ENCODE results near the gene AMMECR1L. TPM values are rescaled to one million over a fixed set of nuclear protein-coding genes. Genes with fewer than 3 reads are reported as not detected.
A peak's percentile ranks its signal among the peaks of the same experiment; 100 is the strongest.

Gene AMMECR1L
- total and polyA plus RNA-seq, 2 of the 13 experiments (the other 11 are each of a cell fraction or from before 2014, with no cell fraction given) = 9.1 to 14.2 TPM

- no peak for TF ChIP-seq ELK4 (CRISPR knock-in tag; IDR thresholded peaks at IDR 0.05; ENCODE audit: borderline replicate concordance)
- no peak for TF ChIP-seq ARHGAP35 (CRISPR knock-in tag; IDR thresholded peaks at IDR 0.05; ENCODE audit: borderline replicate concordance)
- no peak for TF ChIP-seq ZNF326 (CRISPR knock-in tag; IDR thresholded peaks at IDR 0.05; ENCODE audit: borderline replicate concordance)
- TF ChIP-seq ARNTL (CRISPR knock-in tag; IDR thresholded peaks at IDR 0.05) = no peak
- no peak for TF ChIP-seq ZNF18 (CRISPR knock-in tag; IDR thresholded peaks at IDR 0.05; ENCODE audit: insufficient replicate concordance)
- peak; percentile 93 for TF ChIP-seq TOPORS (CRISPR knock-in tag; IDR thresholded peaks at IDR 0.05)
- no peak for TF ChIP-seq ZFX (CRISPR knock-in tag; IDR thresholded peaks at IDR 0.05; ENCODE audit: low read depth)
- TF ChIP-seq ZBTB4 (CRISPR knock-in tag; IDR thresholded peaks at IDR 0.05; ENCODE audit: borderline replicate concordance) = no peak
- no peak for TF ChIP-seq KLF6 (CRISPR knock-in tag; IDR thresholded peaks at IDR 0.05)
- TF ChIP-seq SNAI1 (CRISPR knock-in tag; IDR thresholded peaks at IDR 0.05; ENCODE audit: borderline replicate concordance) = no peak
- 0 out of 2 replicates have a peak, but pooled peaks have one; percentile 51 for TF ChIP-seq CBX5 (CRISPR knock-in tag; IDR thresholded peaks at IDR 0.05; ENCODE audit: borderline replicate concordance)
- no peak for TF ChIP-seq ZZZ3 (CRISPR knock-in tag; IDR thresholded peaks at IDR 0.05; ENCODE audit: borderline replicate concordance)
- TF ChIP-seq ZSCAN22 (CRISPR knock-in tag; IDR thresholded peaks at IDR 0.05) = no peak
- no peak for TF ChIP-seq ZC3H13 (CRISPR knock-in tag; IDR thresholded peaks at IDR 0.05)
- TF ChIP-seq ZNF264 (CRISPR knock-in tag; IDR thresholded peaks at IDR 0.05) = no peak
- TF ChIP-seq CBX1 (IDR thresholded peaks at IDR 0.05; ENCODE audit: low read depth) = peak; percentile 48
- TF ChIP-seq PCBP2 (optimal IDR thresholded peaks at IDR 0.05; ENCODE audit: low read depth, low read length, poor library complexity, severe bottlenecking) = no peak
- no peak for TF ChIP-seq ZNF343 (CRISPR knock-in tag; IDR thresholded peaks at IDR 0.05)
- TF ChIP-seq ZMAT3 (CRISPR knock-in tag; conservative IDR thresholded peaks at IDR 0.05) = no peak
- TF ChIP-seq SETDB1 (CRISPR knock-in tag; IDR thresholded peaks at IDR 0.05; ENCODE audit: borderline replicate concordance) = peak; percentile 96
Observed at GRCh38 chr2:127820080-127820668, 65.6 kb downstream of the AMMECR1L start (continued).

All from HepG2 (cell line).